ENCODE results near the gene CEP72.

Gene CEP72

DNA sequence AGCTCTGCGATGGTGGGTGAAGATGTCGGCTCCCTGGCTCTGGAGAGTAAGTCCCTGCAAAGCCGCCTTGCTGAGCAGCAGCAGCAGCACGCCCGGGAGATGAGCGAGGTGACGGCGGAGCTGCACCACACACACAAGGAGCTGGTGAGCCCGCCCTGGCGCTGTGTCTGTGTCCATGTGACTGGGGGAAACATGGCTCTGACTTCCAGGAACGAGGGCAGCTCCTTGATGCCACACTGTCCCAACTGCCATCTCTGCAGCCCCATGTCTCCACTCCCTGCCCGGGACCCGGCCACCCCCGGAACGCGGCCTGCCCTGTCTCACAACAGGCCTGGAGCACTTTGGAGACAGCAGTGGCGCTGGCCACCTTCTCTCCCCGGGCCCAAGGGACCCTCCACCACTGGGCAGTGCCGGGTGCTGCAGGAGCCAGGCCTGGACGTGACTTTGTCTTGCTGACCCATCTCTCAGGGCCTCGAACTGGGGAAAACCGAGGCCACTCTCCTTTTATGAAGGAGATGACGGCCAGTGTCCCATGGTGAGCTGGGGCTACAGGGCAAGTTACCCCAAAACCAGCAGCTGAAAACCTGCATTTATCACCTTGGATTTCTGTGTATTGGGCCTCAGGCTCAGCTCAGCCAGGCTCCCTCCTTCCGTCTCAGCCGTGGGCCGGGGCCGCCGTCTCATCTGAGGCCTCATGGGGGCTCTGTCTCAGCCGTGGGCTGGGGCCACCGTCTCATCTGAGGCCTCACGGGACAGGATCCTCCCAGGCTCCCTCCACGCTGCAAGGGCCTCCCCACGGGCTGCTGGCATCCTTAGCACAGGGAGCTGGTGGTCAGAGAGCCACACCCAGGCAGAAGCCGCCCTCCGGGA lies 28.6 kb downstream of the CEP72 start:
- DNase-seq: no peak

GRCh38 chr5:641331-641765 lies 29.2 kb downstream of the CEP72 start:
- DNase-seq: no peak

- DNase-seq: no peak
Observed at GRCh38 chr5:642481-642880, 30.3 kb downstream of the CEP72 start.

DNA sequence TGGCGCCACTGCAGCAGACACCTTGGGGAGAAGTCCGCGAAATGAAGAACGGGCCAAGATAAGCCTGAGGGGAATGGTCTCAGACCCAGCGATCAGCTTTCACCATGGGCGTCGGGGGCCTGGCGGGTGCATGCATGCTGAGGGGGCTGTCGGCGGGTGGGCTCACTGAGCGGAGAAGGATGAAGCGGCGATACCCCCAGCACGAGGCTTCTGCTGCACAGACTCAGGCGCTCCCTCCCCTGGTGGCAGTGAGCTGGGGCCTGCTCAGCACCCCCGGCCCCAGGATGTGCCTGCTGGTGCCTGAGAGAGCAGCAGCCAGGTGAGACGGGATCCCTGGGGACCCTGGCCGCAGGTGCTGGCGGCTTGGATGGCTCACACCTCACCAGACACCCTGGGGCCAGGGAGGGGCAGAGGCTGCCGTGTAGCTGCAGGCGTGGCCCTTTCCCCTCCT lies 31.2 kb downstream of the CEP72 start:
- DNase-seq: no peak

- no peak for DNase-seq
Observed at GRCh38 chr5:643811-644271, 31.7 kb downstream of the CEP72 start.

- DNase-seq: no peak
Observed at GRCh38 chr5:644509-644908, 32.4 kb downstream of the CEP72 start.

- DNase-seq: no peak
Observed at GRCh38 chr5:644971-645370, 32.8 kb downstream of the CEP72 start.

- no peak for DNase-seq
Observed at GRCh38 chr5:645421-645820, 33.3 kb downstream of the CEP72 start.

- DNase-seq: no peak
Observed at GRCh38 chr5:646396-647201, 34.5 kb downstream of the CEP72 start.

DNA sequence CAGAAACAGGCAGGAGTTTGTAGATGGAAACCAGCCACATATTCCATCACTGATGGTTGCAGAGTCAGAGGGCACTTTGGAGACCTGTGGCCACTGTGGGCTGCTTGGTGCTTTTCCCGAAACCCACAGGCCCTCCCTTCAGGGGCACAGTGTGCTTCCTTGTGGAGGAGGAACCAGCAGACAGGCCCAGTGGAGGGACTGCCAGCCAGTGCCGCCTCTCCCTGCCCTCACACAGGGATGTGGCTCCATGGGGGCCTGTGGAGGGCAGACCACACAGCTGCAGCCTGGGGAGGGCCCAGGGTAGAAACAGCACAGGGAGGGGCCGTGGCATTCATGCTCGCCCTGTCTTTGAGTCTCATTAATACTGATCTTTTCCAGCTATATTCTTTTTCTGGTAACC lies 35.2 kb downstream of the CEP72 start:
- no peak for DNase-seq

DNA sequence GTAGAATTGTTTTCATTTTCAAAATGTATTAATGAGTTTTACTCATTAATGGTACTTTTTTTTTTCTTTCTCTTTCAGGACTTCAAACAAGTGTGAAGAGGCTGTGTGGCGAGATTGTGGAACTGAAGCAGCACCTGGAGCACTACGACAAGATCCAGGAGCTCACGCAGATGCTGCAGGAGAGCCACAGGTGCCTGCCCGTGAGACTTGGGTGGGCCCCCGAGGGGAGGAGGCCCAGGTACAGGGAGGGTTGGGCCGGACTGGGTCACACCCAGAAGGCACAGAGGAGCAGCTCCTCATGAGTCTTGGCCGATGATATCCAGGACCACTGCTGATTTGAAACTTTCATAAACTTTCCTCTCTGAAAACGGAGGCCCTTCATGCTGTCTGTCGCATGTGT lies 35.6 kb downstream of the CEP72 start:
- no peak for DNase-seq

GRCh38 chr5:651296-652022 lies 39.3 kb downstream of the CEP72 start:
- no peak for DNase-seq

GRCh38 chr5:652023-652515 lies 39.9 kb downstream of the CEP72 start:
- no peak for DNase-seq

DNA sequence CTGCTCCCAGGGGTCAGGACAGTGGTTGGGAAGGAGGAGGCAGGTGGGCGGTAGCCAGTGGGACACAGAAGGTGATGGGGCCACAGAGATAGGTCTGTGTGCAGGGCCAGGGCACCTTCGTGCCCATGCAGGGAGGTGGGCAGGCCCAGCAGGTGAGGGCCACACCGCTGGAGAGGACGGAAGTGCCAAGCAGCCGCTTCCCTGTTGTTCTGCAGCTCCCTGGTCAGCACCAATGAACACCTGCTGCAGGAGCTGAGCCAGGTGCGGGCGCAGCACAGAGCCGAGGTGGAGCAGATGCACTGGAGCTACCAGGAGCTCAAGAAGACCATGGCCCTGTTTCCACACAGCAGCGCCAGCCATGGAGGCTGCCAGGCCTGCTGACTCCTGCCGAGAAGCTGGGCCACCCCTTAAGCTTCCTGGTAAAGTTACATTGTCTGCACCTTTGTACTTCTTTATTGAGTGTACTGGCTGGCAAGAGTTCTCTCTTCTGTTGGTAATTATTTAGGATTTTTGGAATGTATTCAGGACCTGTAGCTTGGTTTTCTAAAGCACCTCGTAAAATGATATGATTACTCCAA lies 40.7 kb downstream of the CEP72 start:
- no peak for DNase-seq

GRCh38 chr5:654071-654778 lies 42.1 kb downstream of the CEP72 start:
- no peak for DNase-seq

DNA sequence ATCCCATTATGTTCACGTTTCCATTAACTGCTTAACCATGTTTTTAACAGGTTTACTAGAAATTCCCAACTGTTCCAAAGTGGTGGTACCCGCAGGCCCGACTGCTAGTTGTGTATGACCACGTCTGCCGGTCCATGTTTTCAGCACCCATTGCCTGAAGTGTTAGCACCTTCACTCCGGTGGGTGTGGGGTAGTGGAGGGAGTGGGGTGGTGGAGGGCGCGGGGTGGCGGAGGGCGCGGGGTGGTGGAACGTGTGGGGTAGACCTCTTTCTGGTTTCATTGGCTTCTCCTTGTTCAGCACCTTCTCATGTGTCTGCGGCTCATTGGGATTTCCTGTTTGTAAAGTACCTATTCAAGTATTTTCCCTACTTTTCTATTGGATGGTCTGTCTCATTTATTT lies 43.3 kb downstream of the CEP72 start:
- DNase-seq: no peak

GRCh38 chr5:657570-657969 lies 45.4 kb downstream of the CEP72 start:
- DNase-seq: no peak

- no peak for DNase-seq
Observed at GRCh38 chr5:658103-658502, 46.0 kb downstream of the CEP72 start.

GRCh38 chr5:659496-660263 lies 47.5 kb downstream of the CEP72 start:
- no peak for DNase-seq

- DNase-seq: no peak
Observed at GRCh38 chr5:660491-661030, 48.4 kb downstream of the CEP72 start.

All from stimulated activated naive CD4-positive, alpha-beta T cell (primary cell).